ENCODE data around the gene GJB4. TPM values are rescaled to one million over a fixed set of nuclear protein-coding genes. Genes with fewer than 3 reads are reported as not detected.

Gene GJB4
- total RNA-seq, 1 donor from 2014 or later = not detected

- TF ChIP-seq CTCF (IDR thresholded peaks at IDR 0.05) = peak; percentile 92
- H3K36me3 Mint-ChIP-seq (ENCODE audit: unreplicated experiment) = no peaks in the 10 kb centered on the region
- H3K4me3 Mint-ChIP-seq (ENCODE audit: unreplicated experiment) = no peak overlapping the region
- H3K27me3 Mint-ChIP-seq (ENCODE audit: unreplicated experiment) = peaks cover 15% of the 10 kb centered on the region
- no peaks in the 10 kb centered on the region for H3K9me3 Mint-ChIP-seq (ENCODE audit: unreplicated experiment)
- peaks cover 4% of the 10 kb centered on the region for H3K4me1 Mint-ChIP-seq (ENCODE audit: unreplicated experiment)
- H3K27ac Mint-ChIP-seq (ENCODE audit: unreplicated experiment) = no peak overlapping the region
- peak; percentile 92 for DNase-seq (ENCODE audit: extremely low spot score, unreplicated experiment)
Measured at GRCh38 chr1:34742667-34743270, 16.8 kb upstream of the GJB4 start.

- H3K4me3 Mint-ChIP-seq (ENCODE audit: unreplicated experiment) = no peak overlapping the region
- peak; percentile 7 for TF ChIP-seq CTCF (IDR thresholded peaks at IDR 0.05)
- no peaks in the 10 kb centered on the region for H3K9me3 Mint-ChIP-seq (ENCODE audit: unreplicated experiment)
- H3K4me1 Mint-ChIP-seq (ENCODE audit: unreplicated experiment) = peaks cover 4% of the 10 kb centered on the region
- H3K27ac Mint-ChIP-seq (ENCODE audit: unreplicated experiment) = no peak overlapping the region
- DNase-seq (ENCODE audit: extremely low spot score, unreplicated experiment) = no peak
- peaks cover 15% of the 10 kb centered on the region for H3K27me3 Mint-ChIP-seq (ENCODE audit: unreplicated experiment)
- no peaks in the 10 kb centered on the region for H3K36me3 Mint-ChIP-seq (ENCODE audit: unreplicated experiment)
Measured at GRCh38 chr1:34743775-34744174, 15.8 kb upstream of the GJB4 start.

GRCh38 chr1:34744851-34745250 lies 14.7 kb upstream of the GJB4 start:
- Mint-ChIP-seq H3K9me3 (ENCODE audit: unreplicated experiment) (no peaks in the 10 kb centered on the region), H3K27me3 (ENCODE audit: unreplicated experiment) (peaks cover 15% of the 10 kb centered on the region), H3K36me3 (ENCODE audit: unreplicated experiment) (no peaks in the 10 kb centered on the region), H3K4me3 (ENCODE audit: unreplicated experiment) (no peak overlapping the region), H3K4me1 (ENCODE audit: unreplicated experiment) (peaks cover 4% of the 10 kb centered on the region), H3K27ac (ENCODE audit: unreplicated experiment) (no peak overlapping the region)
- no peak for DNase-seq (ENCODE audit: extremely low spot score, unreplicated experiment)
- TF ChIP-seq CTCF (IDR thresholded peaks at IDR 0.05) = no peak

- Mint-ChIP-seq H3K4me3 (ENCODE audit: unreplicated experiment) (no peak overlapping the region), H3K27ac (ENCODE audit: unreplicated experiment) (no peak overlapping the region), H3K36me3 (ENCODE audit: unreplicated experiment) (no peaks in the 10 kb centered on the region), H3K9me3 (ENCODE audit: unreplicated experiment) (no peaks in the 10 kb centered on the region), H3K4me1 (ENCODE audit: unreplicated experiment) (no peaks in the 10 kb centered on the region), H3K27me3 (ENCODE audit: unreplicated experiment) (peaks cover 11% of the 10 kb centered on the region)
- DNase-seq (ENCODE audit: extremely low spot score, unreplicated experiment) = no peak
- TF ChIP-seq CTCF (IDR thresholded peaks at IDR 0.05) = no peak
Measured at GRCh38 chr1:34745666-34746065, 13.9 kb upstream of the GJB4 start.

DNA sequence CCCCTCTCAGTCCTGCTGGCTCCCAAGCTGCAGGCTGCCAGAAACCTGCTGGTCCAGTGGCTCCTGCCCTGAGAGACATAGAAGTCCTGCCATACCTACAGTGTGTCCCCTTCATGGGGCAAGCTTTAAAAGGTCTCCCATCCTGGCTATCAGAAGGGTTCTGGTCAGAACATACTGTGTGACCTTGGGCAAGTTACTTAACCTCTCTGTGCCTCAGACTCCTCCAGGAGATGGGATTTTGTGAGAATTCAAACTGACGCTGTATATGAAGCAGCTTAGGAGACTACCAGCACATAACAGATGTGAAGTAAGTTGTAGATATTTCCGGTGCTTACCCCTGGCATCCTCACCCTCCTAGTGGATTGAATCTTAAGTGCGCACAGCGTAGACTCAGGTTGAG lies 13.4 kb upstream of the GJB4 start:
- Mint-ChIP-seq H3K9me3 (ENCODE audit: unreplicated experiment) (no peaks in the 10 kb centered on the region), H3K27me3 (ENCODE audit: unreplicated experiment) (peaks cover 11% of the 10 kb centered on the region), H3K4me3 (ENCODE audit: unreplicated experiment) (no peak overlapping the region), H3K4me1 (ENCODE audit: unreplicated experiment) (no peaks in the 10 kb centered on the region), H3K36me3 (ENCODE audit: unreplicated experiment) (no peaks in the 10 kb centered on the region), H3K27ac (ENCODE audit: unreplicated experiment) (no peak overlapping the region)
- TF ChIP-seq CTCF (IDR thresholded peaks at IDR 0.05) = no peak
- no peak for DNase-seq (ENCODE audit: extremely low spot score, unreplicated experiment)
